Panc1 (cell line): Measurements from ENCODE around the gene MTTP. TPM values are rescaled to one million over a fixed set of nuclear protein-coding genes. Genes with fewer than 3 reads are reported as not detected.

Experiments used
- ATAC-seq: fragments of 200-7000 bp; cut with Tn5 transposase; 2 replicates; pipeline ENCODE4 v1.9.1; 2020; ENCODE audit warnings: mild to moderate bottlenecking, moderate library complexity
- BruUV-seq: library from RNA; stranded (reverse); fragments of 400-500 nt; replicated peaks from 2 replicates; lab custom pipeline; 2021; lab: Mats Ljungman, UMichigan
- CTCF ChIA-PET: fragments of 300-600 bp; sonication (Branson Sonifier 250); formaldehyde crosslinking; loops from one replicate; lab custom pipeline; 2022; ENCODE audit warnings: antibody characterized with exemption; lab: Charles Lee
- POLR2A ChIA-PET: fragments of 300-600 bp; sonication (Branson Sonifier 250); formaldehyde crosslinking; loops from one replicate; lab custom pipeline; 2022; ENCODE audit warnings: antibody characterized with exemption; lab: Charles Lee
- DNase-seq: peaks from one replicate; pipeline ENCODE4 v3.0.0-alpha.2; 2010; ENCODE audit warnings: low read depth, low spot score
- H3K27ac ChIP-seq: 2 replicates; pipeline ENCODE4 v1.5.1; 2011; ENCODE audit warnings: mild to moderate bottlenecking, low read length, inconsistent platforms
- H3K27me3 ChIP-seq: fragments of 200-500 bp; sonication (Bioruptor generic); 2 replicates; pipeline ENCODE4 v1.6.0; 2014; ENCODE audit warnings: low read length, inconsistent platforms; ENCODE audit not compliant: control insufficient read depth, insufficient read depth
- H3K36me3 ChIP-seq: fragments of 200-500 bp; sonication (Bioruptor generic); 2 replicates; pipeline ENCODE4 v1.5.1; 2014; ENCODE audit warnings: inconsistent platforms, mild to moderate bottlenecking, low read length, moderate library complexity; ENCODE audit not compliant: control insufficient read depth, insufficient read depth
- H3K4me1 ChIP-seq: 2 replicates; pipeline ENCODE4 v1.5.1; 2011; ENCODE audit warnings: inconsistent platforms, mild to moderate bottlenecking, low read length, moderate library complexity; ENCODE audit not compliant: control insufficient read depth, insufficient read depth
- H3K4me3 ChIP-seq, 2 experiments: 2 replicates each; pipeline ENCODE4 v1.5.1; 2011 to 2012; ENCODE audit warnings: low read depth in 2 of 2, low read length in 2 of 2, mild to moderate bottlenecking in 2 of 2, inconsistent platforms in 1 of 2, moderate library complexity in 1 of 2
- H3K9me3 ChIP-seq: fragments of 200-500 bp; sonication (Bioruptor generic); 2 replicates; pipeline ENCODE4 v1.5.1; 2014; ENCODE audit warnings: low read depth, mild to moderate bottlenecking, inconsistent platforms, low read length, moderate library complexity; ENCODE audit not compliant: control insufficient read depth, insufficient read depth
- CTCF ChIP-seq: fragments of 450-650 bp; IDR thresholded peaks from 2 replicates; pipeline ENCODE4 v1.5.1; 2017; ENCODE audit warnings: mild to moderate bottlenecking
- POLR2AphosphoS5 ChIP-seq: IDR thresholded peaks from 2 replicates; pipeline ENCODE4 v1.6.1; 2012; ENCODE audit warnings: mild to moderate bottlenecking, low read depth, low read length, moderate library complexity
- REST ChIP-seq, 2 experiments: IDR thresholded peaks; 2 replicates each; pipeline ENCODE4 v1.6.1; 2011 to 2012; ENCODE audit warnings: low read depth in 2 of 2, control low read depth in 1 of 2, low read length in 1 of 2, mild to moderate bottlenecking in 1 of 2, moderate library complexity in 1 of 2; ENCODE audit not compliant: insufficient read depth in 1 of 2
- SIN3A ChIP-seq: IDR thresholded peaks from 2 replicates; pipeline ENCODE4 v1.6.1; 2012; ENCODE audit warnings: low read depth, mild to moderate bottlenecking, low read length, moderate library complexity, borderline replicate concordance; ENCODE audit not compliant: insufficient read depth
- TCF7L2 ChIP-seq: IDR thresholded peaks from 2 replicates; pipeline ENCODE4 v1.6.1; 2011; ENCODE audit warnings: mild to moderate bottlenecking, low read depth, low read length, inconsistent platforms
- in situ Hi-C: cut with HindIII; loops from 2 replicates; pipeline ENCODE4 v1.10.0; 2016; ENCODE audit warnings: low sequenced_read_pairs, low pct_unique_long_range_greater_than_20kb
- intact Hi-C: fragments of 100-400 bp; cut with micrococcal nuclease; formaldehyde crosslinking; loops from one replicate; pipeline ENCODE4 v1.10.0; 2022; ENCODE audit not compliant: unreplicated experiment
- total RNA-seq: library from RNA; stranded (reverse); gene quantifications from one replicate; pipeline ENCODE4 v1.2.1, GENCODE V29; 2021; ENCODE audit not compliant: unreplicated experiment

The MTTP gene
- total RNA-seq, 1 experiment from 2014 or later = 0.26 TPM

- BruUV-seq = no TSS peak
- no peak overlapping the region for H3K27ac ChIP-seq
- intact Hi-C loops (no loop called here), in situ Hi-C loops (no loop called here)
- H3K9me3 ChIP-seq = no peaks in the 10 kb centered on the region
- DNase-seq (no peak), ATAC-seq (no peak)
- TF ChIP-seq REST (IDR thresholded peaks at IDR 0.05; ENCODE audit: insufficient read depth in 1 of 2, low read depth in 2 of 2, low read length in 1 of 2) = no peak
- TF ChIP-seq SIN3A = no peak
- TF ChIP-seq POLR2AphosphoS5 = no peak
- TF ChIP-seq TCF7L2 = no peak
- no peak for TF ChIP-seq CTCF
- H3K27me3 ChIP-seq = no peaks in the 10 kb centered on the region
- POLR2A ChIA-PET = no interaction called here
- H3K36me3 ChIP-seq = no peaks in the 10 kb centered on the region
- CTCF ChIA-PET = no interaction called here
- H3K4me1 ChIP-seq = no peaks in the 10 kb centered on the region
- H3K4me3 ChIP-seq = no peak overlapping the region
These were observed 72.4 kb downstream of the MTTP start for GRCh38 chr4:99647071-99647470.

- ATAC-seq = no peak
These were observed 73.7 kb downstream of the MTTP start for GRCh38 chr4:99648321-99648720.

More at GRCh38 chr4:99648321-99648720, 73.7 kb downstream of the MTTP start:
- in situ Hi-C loops = no loop called here
- TF ChIP-seq TCF7L2 (no peak), CTCF (no peak), REST (IDR thresholded peaks at IDR 0.05; ENCODE audit: insufficient read depth in 1 of 2, low read depth in 2 of 2, low read length in 1 of 2) (no peak), POLR2AphosphoS5 (no peak), SIN3A (no peak)
- DNase-seq = no peak
- Histone ChIP-seq H3K27ac (no peak overlapping the region), H3K9me3 (no peaks in the 10 kb centered on the region), H3K4me1 (no peaks in the 10 kb centered on the region), H3K36me3 (no peaks in the 10 kb centered on the region), H3K4me3 (no peak overlapping the region), H3K27me3 (no peaks in the 10 kb centered on the region)
- ChIA-PET POLR2A (no interaction called here), CTCF (no interaction called here)
- intact Hi-C loops = no loop called here
- no TSS peak for BruUV-seq
